Naive thymus-derived CD8-positive, alpha-beta T cell (primary cell): ENCODE data around the gene KRTAP10-4. TPM values are rescaled to one million over a fixed set of nuclear protein-coding genes. Genes with fewer than 3 reads are reported as not detected.
"Not testable (repeated sequence)": the region's sequence is repeated elsewhere in the genome, so short reads cannot be mapped to it uniquely, and the experiment has no call there.

Source experiments
- ATAC-seq, 2 donors: fragments of 150-1000 bp; cut with Tn5 transposase in 1 of 2; sonication (Bioruptor Pico), chemical (Tn5 transposase) in 1 of 2; 1 replicate in 1 of 2; 2 replicates in 1 of 2; pipeline ENCODE4 v1.10.0; 2021; ENCODE audit warnings: mild to moderate bottlenecking in 2 of 2, moderate library complexity in 2 of 2
- POLR2A ChIA-PET: fragments of 350-600 bp; sonication (Branson Sonifier 250); formaldehyde crosslinking; loops from one replicate; lab custom pipeline; 2021; ENCODE audit warnings: antibody characterized with exemption; lab: Charles Lee
- DNase-seq, 10 donors: peaks; one replicate each; pipeline versions ENCODE4 v3.0.0 to v3.0.0-alpha.2; 2020 to 2022
- H3K27ac Mint-ChIP-seq, 10 donors: one replicate each; pipeline ENCODE4 v1.8.0; 2020 to 2022; ENCODE audit warnings: mild to moderate bottlenecking in 10 of 10, mixed read lengths in 10 of 10, moderate library complexity in 4 of 10, inconsistent platforms in 1 of 10
- H3K27me3 Mint-ChIP-seq, 5 donors: one replicate each; pipeline ENCODE4 v1.8.0; 2021 to 2022; ENCODE audit warnings: mixed read lengths in 5 of 5
- H3K36me3 Mint-ChIP-seq, 3 donors: one replicate each; pipeline ENCODE4 v1.8.0; 2020 to 2022; ENCODE audit warnings: mixed read lengths in 3 of 3, mild to moderate bottlenecking in 2 of 3, inconsistent platforms in 1 of 3
- H3K4me1 Mint-ChIP-seq, 4 donors: one replicate each; pipeline ENCODE4 v1.8.0; 2021 to 2022; ENCODE audit warnings: mixed read lengths in 4 of 4
- H3K4me3 Mint-ChIP-seq, 10 donors: one replicate each; pipeline ENCODE4 v1.8.0; 2020 to 2022; ENCODE audit warnings: mild to moderate bottlenecking in 10 of 10, mixed read lengths in 10 of 10, moderate library complexity in 6 of 10, inconsistent platforms in 1 of 10
- H3K9me3 Mint-ChIP-seq, 9 donors: one replicate each; pipeline ENCODE4 v1.8.0; 2020 to 2022; ENCODE audit warnings: mixed read lengths in 9 of 9, mild to moderate bottlenecking in 3 of 9, inconsistent platforms in 1 of 9, moderate library complexity in 1 of 9
- polyA plus RNA-seq, 3 donors: library from polyadenylated mRNA; unstranded; fragments of 300-500 nt; fragmentation: Illumina TruSeq; gene quantifications; one replicate each; pipeline ENCODE4 v1.2.3, GENCODE V29; 2021
- total RNA-seq, 8 experiments: library from RNA in 2 of 8; stranded (reverse) in 2 of 8; gene quantifications; one replicate each; pipeline ENCODE4 v1.2.3 and lab custom pipeline; 2021 to 2026

The KRTAP10-4 gene
- total and polyA plus RNA-seq, 5 experiments from 2014 or later = not detected

GRCh38 chr21:44600118-44600978 lies 26.8 kb downstream of the KRTAP10-4 start, which contains the start of gene KRTAP10-7:
KRTAP10-7 (plus strand) TSS chr21:44600597; CDS start chr21:44600622, 25 bp downstream.
- ATAC-seq, DNase-seq, POLR2A ChIA-PET, H3K4me3 Mint-ChIP-seq, H3K4me1 Mint-ChIP-seq: not testable (repeated sequence)
- Mint-ChIP-seq H3K27ac (peak within 1 kb of the TSS in 3 of 10 donors; percentile 23 to 57 (median 24)), H3K27me3 (peaks cover 0 to 12% (median 0%) of the 10 kb centered on the region in 5 donors), H3K36me3 (peaks cover 0 to 11% (median 8%) of the 10 kb centered on the region in 3 donors), H3K9me3 (peaks cover 0 to 11% (median 6%) of the 10 kb centered on the region in 9 donors)

- POLR2A ChIA-PET, DNase-seq, ATAC-seq, H3K4me3 Mint-ChIP-seq, H3K4me1 Mint-ChIP-seq, H3K27ac Mint-ChIP-seq: not testable (repeated sequence)
- peaks cover 0 to 11% (median 6%) of the 10 kb centered on the region in 9 donors for H3K9me3 Mint-ChIP-seq
- H3K27me3 Mint-ChIP-seq = peaks cover 0 to 12% (median 0%) of the 10 kb centered on the region in 5 donors
- H3K36me3 Mint-ChIP-seq = peaks cover 0 to 11% (median 8%) of the 10 kb centered on the region in 3 donors
Observed at GRCh38 chr21:44601091-44601490, 27.6 kb downstream of the KRTAP10-4 start.

- H3K27ac Mint-ChIP-seq = peak overlapping the region in 5 of 10 donors; percentile 4 to 59 (median 53)
- peaks cover 0 to 5% (median under 1%) of the 10 kb centered on the region in 4 donors for H3K4me1 Mint-ChIP-seq
- POLR2A ChIA-PET = no interaction called here
- DNase-seq = no peak
- H3K36me3 Mint-ChIP-seq = peaks cover 0 to 11% (median 8%) of the 10 kb centered on the region in 3 donors
- peaks cover 0 to 16% (median 0%) of the 10 kb centered on the region in 5 donors for H3K27me3 Mint-ChIP-seq
- ATAC-seq = no peak
- no peak overlapping the region for H3K4me3 Mint-ChIP-seq
- H3K9me3 Mint-ChIP-seq = peaks cover 0 to 15% (median 8%) of the 10 kb centered on the region in 9 donors
Observed at GRCh38 chr21:44601596-44602462, 28.3 kb downstream of the KRTAP10-4 start.

GRCh38 chr21:44602463-44602850 lies 28.9 kb downstream of the KRTAP10-4 start:
- peaks cover 0 to 15% (median 8%) of the 10 kb centered on the region in 9 donors for H3K9me3 Mint-ChIP-seq
- POLR2A ChIA-PET = interaction anchor here (0.6 kb wide), 1 partner anchor 198 kb away, joined by 3 read pairs; no protein-coding TSS in a partner anchor

GRCh38 chr21:44603109-44603875 lies 29.8 kb downstream of the KRTAP10-4 start:
- H3K4me3 Mint-ChIP-seq = no peak overlapping the region
- H3K36me3 Mint-ChIP-seq = peaks cover 0 to 8% (median 7%) of the 10 kb centered on the region in 3 donors
- POLR2A ChIA-PET = interaction anchor here (0.6 kb wide), 1 partner anchor 198 kb away, joined by 3 read pairs; no protein-coding TSS in a partner anchor
- ATAC-seq (no peak), DNase-seq (no peak)
- H3K27ac Mint-ChIP-seq = peak overlapping the region in 2 of 10 donors; percentile 37 to 61
- peaks cover 0 to 5% (median under 1%) of the 10 kb centered on the region in 4 donors for H3K4me1 Mint-ChIP-seq
- peaks cover 0 to 16% (median 0%) of the 10 kb centered on the region in 5 donors for H3K27me3 Mint-ChIP-seq
- H3K9me3 Mint-ChIP-seq = peaks cover 0 to 12% (median 7%) of the 10 kb centered on the region in 9 donors

More at GRCh38 chr21:44602463-44602850, 28.9 kb downstream of the KRTAP10-4 start:
- peaks cover 0 to 16% (median 0%) of the 10 kb centered on the region in 5 donors for H3K27me3 Mint-ChIP-seq
- H3K4me3 Mint-ChIP-seq = no peak overlapping the region
- DNase-seq = no peak
- H3K27ac Mint-ChIP-seq = no peak overlapping the region
- H3K4me1 Mint-ChIP-seq = peaks cover 0 to 5% (median under 1%) of the 10 kb centered on the region in 4 donors
- no peak for ATAC-seq
- peaks cover 0 to 11% (median 8%) of the 10 kb centered on the region in 3 donors for H3K36me3 Mint-ChIP-seq

GRCh38 chr21:44603911-44604310 lies 30.4 kb downstream of the KRTAP10-4 start:
- H3K27ac Mint-ChIP-seq = peak overlapping the region in 1 of 10 donors; percentile 61
- no peak overlapping the region for H3K4me3 Mint-ChIP-seq
- POLR2A ChIA-PET = no interaction called here
- H3K27me3 Mint-ChIP-seq = peaks cover 0 to 13% (median 0%) of the 10 kb centered on the region in 5 donors
- DNase-seq = no peak
- ATAC-seq = no peak
- H3K4me1 Mint-ChIP-seq = peaks cover 0 to 5% (median under 1%) of the 10 kb centered on the region in 4 donors
- peaks cover 0 to 6% (median 4%) of the 10 kb centered on the region in 3 donors for H3K36me3 Mint-ChIP-seq
- peaks cover 0 to 9% (median 4%) of the 10 kb centered on the region in 9 donors for H3K9me3 Mint-ChIP-seq

GRCh38 chr21:44606495-44606894 lies 33.0 kb downstream of the KRTAP10-4 start:
- Mint-ChIP-seq H3K27ac (no peak overlapping the region), H3K4me1 (peaks cover 0 to 2% (median under 1%) of the 10 kb centered on the region in 4 donors), H3K4me3 (no peak overlapping the region), H3K36me3 (peaks cover 0 to 20% (median 14%) of the 10 kb centered on the region in 3 donors), H3K9me3 (peaks cover 10 to 30% (median 22%) of the 10 kb centered on the region in 9 donors), H3K27me3 (peaks cover 0 to 7% (median 0%) of the 10 kb centered on the region in 5 donors)
- POLR2A ChIA-PET = no interaction called here
- ATAC-seq = no peak
- no peak for DNase-seq

GRCh38 chr21:44609193-44609592 lies 35.7 kb downstream of the KRTAP10-4 start:
- no peak overlapping the region for H3K27ac Mint-ChIP-seq
- DNase-seq = no peak
- peaks cover 0 to 18% (median 14%) of the 10 kb centered on the region in 3 donors for H3K36me3 Mint-ChIP-seq
- H3K9me3 Mint-ChIP-seq = peaks cover 10 to 32% (median 23%) of the 10 kb centered on the region in 9 donors
- H3K4me3 Mint-ChIP-seq = peak overlapping the region in 1 of 10 donors; percentile 38
- no peak for ATAC-seq
- H3K27me3 Mint-ChIP-seq = peaks cover 0 to 4% (median 0%) of the 10 kb centered on the region in 5 donors
- POLR2A ChIA-PET = no interaction called here
- peaks cover 0 to 14% (median 6%) of the 10 kb centered on the region in 4 donors for H3K4me1 Mint-ChIP-seq

- H3K4me3 Mint-ChIP-seq, DNase-seq, H3K27me3 Mint-ChIP-seq, ATAC-seq, POLR2A ChIA-PET: not testable (repeated sequence)
- Mint-ChIP-seq H3K4me1 (peaks cover 3 to 21% (median 10%) of the 10 kb centered on the region in 4 donors), H3K9me3 (peaks cover 7 to 32% (median 23%) of the 10 kb centered on the region in 9 donors), H3K27ac (peak overlapping the region in 1 of 10 donors; percentile 53), H3K36me3 (peaks cover 0 to 14% (median 14%) of the 10 kb centered on the region in 3 donors)
Observed at GRCh38 chr21:44610157-44610843, 36.8 kb downstream of the KRTAP10-4 start.

GRCh38 chr21:44611551-44611950 lies 38.0 kb downstream of the KRTAP10-4 start:
- ATAC-seq = no peak
- Mint-ChIP-seq H3K27ac (peak overlapping the region in 1 of 10 donors; percentile 40), H3K4me3 (no peak overlapping the region)

More at GRCh38 chr21:44611551-44611950, 38.0 kb downstream of the KRTAP10-4 start:
- POLR2A ChIA-PET = interaction anchor here (0.7 kb wide), 1 partner anchor 21 kb away, joined by 3 read pairs; no protein-coding TSS in a partner anchor
- DNase-seq = no peak
- Mint-ChIP-seq H3K4me1 (peaks cover 12 to 33% (median 17%) of the 10 kb centered on the region in 4 donors), H3K36me3 (peaks cover 0 to 14% (median 14%) of the 10 kb centered on the region in 3 donors), H3K9me3 (peaks cover 7 to 36% (median 23%) of the 10 kb centered on the region in 9 donors), H3K27me3 (peaks cover 0 to 1% (median 0%) of the 10 kb centered on the region in 5 donors)
